HG02973 (cell line): ENCODE data around the gene PRR3.

Experiments
- ATAC-seq: cut with Tn5 transposase; IDR thresholded peaks from one replicate; pipeline ENCODE4 v1.9.1; 2021; ENCODE audit warnings: moderate library complexity; ENCODE audit not compliant: unreplicated experiment

PRR3 gene

GRCh38 chr6:30533460-30534294 is 23.4 kb upstream of the PRR3 start:
- ATAC-seq = no peak

- no peak for ATAC-seq
These were observed 19.2 kb upstream of the PRR3 start for GRCh38 chr6:30537931-30538330.

GRCh38 chr6:30541515-30542403 is 15.3 kb upstream of the PRR3 start:
- no peak for ATAC-seq

GRCh38 chr6:30542404-30542725 is 14.7 kb upstream of the PRR3 start:
- no peak for ATAC-seq

GRCh38 chr6:30542915-30543314 is 14.2 kb upstream of the PRR3 start:
- ATAC-seq = no peak

GRCh38 chr6:30543821-30544220 is 13.3 kb upstream of the PRR3 start:
- no peak for ATAC-seq

GRCh38 chr6:30544666-30545272 is 12.3 kb upstream of the PRR3 start:
- ATAC-seq = no peak

GRCh38 chr6:30547454-30547853 is 9.6 kb upstream of the PRR3 start:
- ATAC-seq = no peak

GRCh38 chr6:30548375-30548774 is 8.7 kb upstream of the PRR3 start:
- no peak for ATAC-seq

- ATAC-seq = no peak
These were observed 2.7 kb upstream of the PRR3 start for GRCh38 chr6:30554404-30554803.

- no peak for ATAC-seq
These were observed 1.9 kb upstream of the PRR3 start for GRCh38 chr6:30554962-30555815.

- peak; percentile 6 for ATAC-seq
These were observed 1.4 kb upstream of the PRR3 start for GRCh38 chr6:30555816-30556065.

- peak; percentile 69 for ATAC-seq
These were observed 809 bp upstream of the PRR3 start, which contains the start of gene GNL1 for GRCh38 chr6:30556066-30556905. Gene GNL1 (minus strand): TSS chr6:30556489. CDS start chr6:30556203, 286 bp downstream.

GRCh38 chr6:30557683-30557981 is 537 bp downstream of the PRR3 start:
- no peak for ATAC-seq

- ATAC-seq = no peak
These were observed 3.8 kb downstream of the PRR3 start for GRCh38 chr6:30560930-30561329.

GRCh38 chr6:30562470-30563425 is 5.7 kb downstream of the PRR3 start:
- no peak for ATAC-seq

GRCh38 chr6:30564114-30564513 is 7.0 kb downstream of the PRR3 start:
- no peak for ATAC-seq

- ATAC-seq = no peak
These were observed 8.7 kb downstream of the PRR3 start for GRCh38 chr6:30565772-30566171.

GRCh38 chr6:30568245-30568644 is 11.2 kb downstream of the PRR3 start:
- ATAC-seq = no peak
